Stimulated activated CD8-positive, alpha-beta memory T cell treated with anti-CD3 and anti-CD28 coated beads, Interleukin-12 subunit alpha, Interleukin-12 subunit beta, amount 100 ng/mL, for 24 hours (primary cell): ENCODE results near the gene KCNJ12.
"Not testable (repeated sequence)": the region's sequence is repeated elsewhere in the genome, so short reads cannot be mapped to it uniquely, and the experiment has no call there.

Source experiments
- DNase-seq: peaks from one replicate; pipeline ENCODE4 v3.0.0-alpha.2; 2020; ENCODE audit errors: extremely low read depth

KCNJ12 gene

GRCh38 chr17:21447552-21447951 is 71.4 kb downstream of the KCNJ12 start:
- DNase-seq: not testable (repeated sequence)

- not testable (repeated sequence) for DNase-seq
These were observed 73.7 kb downstream of the KCNJ12 start for GRCh38 chr17:21449891-21450290.

GRCh38 chr17:21451975-21452374 is 75.8 kb downstream of the KCNJ12 start:
- no peak for DNase-seq

GRCh38 chr17:21452377-21453143 is 76.4 kb downstream of the KCNJ12 start:
- DNase-seq: no peak

GRCh38 chr17:21453144-21453898 is 77.2 kb downstream of the KCNJ12 start:
- no peak for DNase-seq

GRCh38 chr17:21454006-21454405 is 77.8 kb downstream of the KCNJ12 start:
- DNase-seq: not testable (repeated sequence)

- no peak for DNase-seq
These were observed 78.3 kb downstream of the KCNJ12 start for GRCh38 chr17:21454441-21454840.

GRCh38 chr17:21455761-21456160 is 79.6 kb downstream of the KCNJ12 start:
- no peak for DNase-seq

- not testable (repeated sequence) for DNase-seq
These were observed 80.3 kb downstream of the KCNJ12 start for GRCh38 chr17:21456449-21456848.

GRCh38 chr17:21457051-21458026 is 81.2 kb downstream of the KCNJ12 start:
- DNase-seq: peak; percentile 73

GRCh38 chr17:21458054-21458453 is 81.9 kb downstream of the KCNJ12 start:
- no peak for DNase-seq

GRCh38 chr17:21459536-21459935 is 83.4 kb downstream of the KCNJ12 start:
- no peak for DNase-seq

- DNase-seq: no peak
These were observed 84.2 kb downstream of the KCNJ12 start for GRCh38 chr17:21460358-21460757.

- no peak for DNase-seq
These were observed 86.1 kb downstream of the KCNJ12 start for GRCh38 chr17:21462237-21462636.

GRCh38 chr17:21463204-21463661 is 87.1 kb downstream of the KCNJ12 start:
- no peak for DNase-seq

- DNase-seq: no peak
These were observed 87.7 kb downstream of the KCNJ12 start for GRCh38 chr17:21463779-21464407.

GRCh38 chr17:21464611-21465021 is 88.5 kb downstream of the KCNJ12 start:
- no peak for DNase-seq

GRCh38 chr17:21466550-21466949 is 90.4 kb downstream of the KCNJ12 start:
- DNase-seq: no peak

GRCh38 chr17:21467196-21467595 is 91.0 kb downstream of the KCNJ12 start:
- no peak for DNase-seq

- no peak for DNase-seq
These were observed 91.8 kb downstream of the KCNJ12 start for GRCh38 chr17:21467739-21468490.
